Choroid plexus epithelial cell (primary cell): Measurements from ENCODE around the gene ADCY9.

Experiments
- DNase-seq: peaks from one replicate; pipeline ENCODE4 v3.0.0-alpha.2; 2010; ENCODE audit warnings: low read depth
- H3K4me3 ChIP-seq: 2 replicates; pipeline ENCODE4 v1.5.1; 2011; ENCODE audit warnings: low read depth, mild to moderate bottlenecking, control low read depth, low read length, moderate library complexity
- TF ChIP-seq, protein P1 (sequence below): conservative IDR thresholded peaks from 2 replicates; pipeline ENCODE4 v1.5.1; 2011; ENCODE audit warnings: low read depth, mild to moderate bottlenecking, control low read depth, inconsistent platforms, low read length, moderate library complexity

ADCY9 gene

DNA sequence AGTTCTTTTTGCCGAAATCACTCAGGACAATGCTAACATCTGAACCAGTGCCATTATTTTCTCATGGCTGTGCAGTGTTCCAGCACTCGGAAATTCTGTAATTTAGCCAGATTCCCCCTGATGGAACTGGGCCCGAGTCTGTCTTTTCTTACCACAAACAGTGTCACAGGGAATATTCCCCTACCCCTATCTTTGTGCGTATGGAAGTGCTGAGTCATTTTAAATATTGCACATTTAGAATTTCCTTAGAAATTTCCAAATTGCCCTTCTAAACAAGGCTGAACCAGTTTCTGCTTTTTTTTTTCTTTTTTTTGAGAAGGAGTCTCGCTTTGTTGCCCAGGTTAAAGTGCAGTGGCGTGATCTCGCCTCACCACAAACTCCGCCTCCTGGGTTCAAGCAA lies 147.7 kb downstream of the ADCY9 start:
- no peak for DNase-seq
- TF ChIP-seq, protein P1, sequence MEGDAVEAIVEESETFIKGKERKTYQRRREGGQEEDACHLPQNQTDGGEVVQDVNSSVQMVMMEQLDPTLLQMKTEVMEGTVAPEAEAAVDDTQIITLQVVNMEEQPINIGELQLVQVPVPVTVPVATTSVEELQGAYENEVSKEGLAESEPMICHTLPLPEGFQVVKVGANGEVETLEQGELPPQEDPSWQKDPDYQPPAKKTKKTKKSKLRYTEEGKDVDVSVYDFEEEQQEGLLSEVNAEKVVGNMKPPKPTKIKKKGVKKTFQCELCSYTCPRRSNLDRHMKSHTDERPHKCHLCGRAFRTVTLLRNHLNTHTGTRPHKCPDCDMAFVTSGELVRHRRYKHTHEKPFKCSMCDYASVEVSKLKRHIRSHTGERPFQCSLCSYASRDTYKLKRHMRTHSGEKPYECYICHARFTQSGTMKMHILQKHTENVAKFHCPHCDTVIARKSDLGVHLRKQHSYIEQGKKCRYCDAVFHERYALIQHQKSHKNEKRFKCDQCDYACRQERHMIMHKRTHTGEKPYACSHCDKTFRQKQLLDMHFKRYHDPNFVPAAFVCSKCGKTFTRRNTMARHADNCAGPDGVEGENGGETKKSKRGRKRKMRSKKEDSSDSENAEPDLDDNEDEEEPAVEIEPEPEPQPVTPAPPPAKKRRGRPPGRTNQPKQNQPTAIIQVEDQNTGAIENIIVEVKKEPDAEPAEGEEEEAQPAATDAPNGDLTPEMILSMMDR = no peak
- H3K4me3 ChIP-seq = no peak overlapping the region

DNA sequence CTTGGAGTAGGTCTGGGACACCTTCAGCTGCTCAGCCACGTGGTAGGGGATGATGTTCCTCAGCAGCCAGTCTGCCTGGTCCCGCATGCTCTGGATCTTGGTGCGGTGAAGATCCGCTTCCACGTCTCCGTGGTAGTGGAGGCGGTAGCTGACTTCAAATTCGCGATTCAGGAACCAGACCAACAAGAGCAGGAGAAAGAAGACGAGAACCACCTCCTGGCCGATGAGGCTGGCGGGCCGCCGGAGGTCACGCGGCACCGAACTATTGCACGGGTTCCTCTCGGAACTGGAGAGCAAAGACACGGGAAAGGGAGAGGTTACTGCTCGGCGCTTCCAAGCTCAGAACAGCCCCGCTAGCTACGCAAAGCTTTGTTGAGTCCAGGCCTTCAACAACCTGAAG lies 149.6 kb downstream of the ADCY9 start:
- TF ChIP-seq, protein P1 = no peak
- no peak overlapping the region for H3K4me3 ChIP-seq
- DNase-seq = no peak

DNA sequence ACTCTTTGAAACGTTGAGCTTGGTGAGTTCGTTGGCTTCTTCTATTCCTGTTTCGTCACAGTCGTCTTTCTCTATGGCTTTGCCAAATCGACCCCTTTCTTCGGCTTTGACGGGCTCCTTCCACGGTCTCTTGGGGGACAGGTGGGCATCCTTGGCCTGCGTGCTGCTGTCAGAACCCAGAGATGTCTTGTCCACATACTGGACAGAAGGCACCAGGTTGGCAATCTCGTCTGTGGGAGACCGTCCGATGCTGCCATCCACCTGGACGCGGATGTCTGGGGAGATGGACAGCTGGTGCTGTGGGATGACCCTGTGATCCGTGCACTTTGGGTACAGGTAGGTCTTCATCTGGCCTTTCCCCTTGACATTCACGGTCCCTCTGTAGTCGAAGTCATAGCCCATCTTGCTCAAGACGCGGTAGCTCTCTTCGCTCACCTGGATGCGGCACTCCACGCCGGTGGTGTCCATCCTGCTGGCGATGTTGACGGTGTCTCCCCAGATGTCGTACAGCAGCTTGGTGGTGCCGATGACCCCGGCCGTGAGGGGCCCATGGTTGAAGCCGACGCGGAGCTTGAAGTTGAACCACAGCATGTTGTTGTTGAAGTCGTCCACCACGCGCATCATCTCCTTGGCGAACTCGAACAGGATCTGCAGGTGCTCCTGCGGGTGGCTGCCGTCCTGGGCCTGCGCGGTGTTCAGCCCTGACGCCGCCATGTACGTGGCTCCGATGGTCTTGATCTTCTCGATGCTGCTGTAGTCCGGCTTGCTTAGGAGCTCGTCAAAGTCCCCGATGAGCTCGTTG lies 150.3 kb downstream of the ADCY9 start:
- TF ChIP-seq, protein P1 = no peak
- H3K4me3 ChIP-seq = no peak overlapping the region

DNA sequence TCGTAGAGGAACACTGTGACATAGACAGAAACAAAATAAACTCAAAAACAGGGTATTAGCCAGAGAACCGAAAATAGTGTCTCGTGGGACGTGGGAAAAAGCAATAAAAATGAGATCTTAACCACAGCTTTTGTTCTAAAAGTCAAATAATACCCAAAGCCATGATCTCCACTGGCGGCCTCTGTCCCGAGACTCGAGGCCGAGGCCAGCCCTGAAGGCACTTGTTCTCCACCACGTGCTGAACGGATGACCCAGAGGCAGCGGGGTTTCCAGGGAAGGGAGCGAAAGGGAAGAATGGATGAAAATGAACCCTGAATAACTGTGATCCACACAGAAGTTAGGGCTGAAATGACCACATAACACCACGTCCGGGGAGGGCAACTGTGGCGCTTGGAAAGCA lies 150.9 kb downstream of the ADCY9 start:
- DNase-seq = no peak
- H3K4me3 ChIP-seq = no peak overlapping the region
- TF ChIP-seq, protein P1 = no peak

More for the DNA sequence above, 150.3 kb downstream of the ADCY9 start:
- DNase-seq = no peak

DNA sequence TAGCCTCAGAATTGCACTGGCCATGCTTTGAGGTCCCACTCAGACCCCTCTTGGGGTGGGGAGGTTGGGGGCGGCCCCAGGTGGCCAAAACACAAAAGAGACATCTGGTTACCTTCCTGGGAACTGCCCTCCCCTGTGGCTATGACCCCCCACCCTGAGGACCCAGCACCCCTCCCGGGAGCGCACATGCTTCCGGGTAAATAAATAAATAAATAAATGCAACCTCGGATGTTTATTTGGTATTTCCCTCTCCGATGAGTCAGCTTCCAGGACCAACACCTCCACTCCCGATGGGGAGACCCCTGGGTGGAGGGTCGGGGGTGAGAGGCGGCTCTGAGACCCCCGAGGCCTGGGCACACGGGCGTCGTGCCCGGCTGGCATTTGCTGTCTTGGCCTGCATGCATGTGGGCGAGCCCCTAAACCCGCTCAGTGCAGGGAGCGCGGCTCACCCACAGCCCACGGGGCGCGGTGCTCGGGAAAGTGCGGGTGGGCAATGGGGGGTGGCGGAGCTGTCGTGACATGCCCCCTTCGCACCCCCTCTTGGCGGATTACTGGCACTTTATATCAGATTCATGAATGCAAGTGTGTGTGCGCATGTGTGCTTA lies 151.5 kb downstream of the ADCY9 start:
- H3K4me3 ChIP-seq = no peak overlapping the region
- no peak for DNase-seq
- TF ChIP-seq, protein P1 = no peak

DNA sequence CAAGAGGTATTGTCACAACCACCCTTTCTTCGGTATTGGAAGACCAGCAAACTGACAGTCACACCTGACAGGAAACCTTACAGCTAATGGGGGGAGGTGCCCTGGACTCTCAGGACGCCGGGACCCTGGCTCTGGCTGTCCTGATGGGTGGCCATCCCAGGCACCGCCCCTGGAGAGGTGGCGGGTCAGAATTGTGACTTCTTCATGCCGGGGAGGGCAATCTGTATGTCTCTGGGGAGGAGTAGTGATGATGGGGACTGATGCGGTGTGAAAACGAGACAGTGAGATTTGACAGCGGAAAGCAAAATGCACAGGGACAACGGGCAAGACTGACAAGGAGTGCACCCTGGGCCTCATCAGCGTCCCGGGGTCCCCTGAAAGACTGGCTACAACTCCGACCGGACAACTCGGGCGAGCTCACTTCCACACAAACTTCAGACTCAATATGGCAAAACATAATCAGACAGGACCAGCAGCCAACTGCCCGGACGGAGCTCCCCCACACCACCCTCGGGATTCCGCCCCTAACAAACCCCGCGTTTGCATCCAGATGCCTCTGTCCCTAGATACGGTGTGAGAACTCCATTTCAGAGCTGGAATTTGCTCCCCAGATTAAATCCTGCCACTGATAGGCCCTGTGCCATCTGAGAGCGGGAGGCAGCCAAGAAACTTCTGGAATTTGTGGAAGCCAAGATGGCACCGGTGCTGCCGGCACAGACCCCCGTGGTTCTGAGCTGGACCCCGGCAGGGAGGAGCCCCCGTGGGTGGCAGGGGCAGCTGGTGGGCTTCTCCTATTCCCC lies 152.2 kb downstream of the ADCY9 start:
- DNase-seq = no peak
- TF ChIP-seq, protein P1 = no peak
- no peak overlapping the region for H3K4me3 ChIP-seq
